Activated CD8-positive, alpha-beta T cell treated with anti-CD3 and anti-CD28 coated beads for 36 hours (primary cell): Measurements from ENCODE around the gene KLF7. TPM values are rescaled to one million over a fixed set of nuclear protein-coding genes. Genes with fewer than 3 reads are reported as not detected.
A peak's percentile ranks its signal among the peaks of the same experiment; 100 is the strongest.

ENCODE experiments used
- ATAC-seq: fragments of 200-7000 bp; cut with Tn5 transposase; one replicate; pipeline ENCODE4 v1.10.0; 2021; ENCODE audit warnings: mild to moderate bottlenecking, moderate library complexity
- CTCF ChIA-PET: fragments of 350-600 bp; sonication (Branson Sonifier 250); formaldehyde crosslinking; loops from one replicate; lab custom pipeline; 2021; ENCODE audit warnings: antibody characterized with exemption; lab: Charles Lee
- POLR2A ChIA-PET: fragments of 350-600 bp; sonication (Branson Sonifier 250); formaldehyde crosslinking; loops from one replicate; lab custom pipeline; 2021; ENCODE audit warnings: antibody characterized with exemption; lab: Charles Lee
- DNase-seq: peaks from one replicate; pipeline ENCODE4 v3.0.0-alpha.2; 2020
- H3K27ac Mint-ChIP-seq: one replicate; pipeline ENCODE4 v1.8.0; 2021; ENCODE audit warnings: mild to moderate bottlenecking, mixed read lengths
- H3K27me3 Mint-ChIP-seq: one replicate; pipeline ENCODE4 v1.8.0; 2021; ENCODE audit warnings: mixed read lengths
- H3K36me3 Mint-ChIP-seq: one replicate; pipeline ENCODE4 v1.8.0; 2021; ENCODE audit warnings: low read depth, mixed read lengths
- H3K4me1 Mint-ChIP-seq: one replicate; pipeline ENCODE4 v1.8.0; 2021; ENCODE audit warnings: low read depth, mixed read lengths
- H3K4me3 Mint-ChIP-seq: one replicate; pipeline ENCODE4 v1.8.0; 2021; ENCODE audit warnings: mild to moderate bottlenecking, moderate library complexity, mixed read lengths
- H3K9me3 Mint-ChIP-seq: one replicate; pipeline ENCODE4 v1.8.0; 2021; ENCODE audit warnings: mixed read lengths
- CTCF ChIP-seq: fragments of 200-600 bp; IDR thresholded peaks from one replicate; pipeline ENCODE4 v1.8.0; 2022; ENCODE audit warnings: antibody characterized with exemption, mild to moderate bottlenecking
- intact Hi-C: fragments of 100-400 bp; cut with micrococcal nuclease; formaldehyde crosslinking; loops from one replicate; pipeline ENCODE4 v1.10.0; 2022
- total RNA-seq, 2 experiments: library from RNA; stranded (reverse); gene quantifications; one replicate each; pipeline ENCODE4 v1.2.3, GENCODE V29; 2021

Gene KLF7
- total RNA-seq, 2 experiments from 2014 or later = 9.8 to 10.0 TPM

- Mint-ChIP-seq H3K27me3 (peaks cover 2% of the 10 kb centered on the region), H3K36me3 (no peaks in the 10 kb centered on the region), H3K4me1 (peaks cover 9% of the 10 kb centered on the region), H3K4me3 (no peak overlapping the region), H3K27ac (no peak overlapping the region), H3K9me3 (no peaks in the 10 kb centered on the region)
- intact Hi-C loops = no loop called here
- CTCF ChIA-PET = interaction anchor here (1.1 kb wide), 1 partner anchor 9 kb away, joined by 3 read pairs; the partner anchor contains the start of gene KLF7
- no peak for DNase-seq
- no peak for TF ChIP-seq CTCF
- POLR2A ChIA-PET = no interaction called here
- ATAC-seq = no peak
Measured at GRCh38 chr2:207173641-207174040, 7.9 kb upstream of the KLF7 start.

GRCh38 chr2:207167099-207167923 lies 1.6 kb upstream of the KLF7 start:
- no peak for ATAC-seq
- Mint-ChIP-seq H3K9me3 (no peaks in the 10 kb centered on the region), H3K4me3 (peak overlapping the region; percentile 85), H3K4me1 (peaks cover 27% of the 10 kb centered on the region), H3K36me3 (no peaks in the 10 kb centered on the region), H3K27me3 (peaks cover 4% of the 10 kb centered on the region), H3K27ac (peak overlapping the region; percentile 92)
- CTCF ChIA-PET = interaction anchor here (1.0 to 2.0 kb wide), 3 partner anchors 9 to 25 kb away, joined by 3 to 8 read pairs (median 3); no protein-coding TSS in a partner anchor
- intact Hi-C loops = no loop called here
- no peak for DNase-seq
- POLR2A ChIA-PET = interaction anchor here (0.6 to 4.9 kb wide), 11 partner anchors 11 to 363 kb away, joined by 3 to 25 read pairs (median 5); partner anchors contain the start of gene CREB1
- TF ChIP-seq CTCF = no peak

- DNase-seq (peak; percentile 66), ATAC-seq (peak; percentile 45)
- no peaks in the 10 kb centered on the region for H3K9me3 Mint-ChIP-seq
- H3K36me3 Mint-ChIP-seq = no peaks in the 10 kb centered on the region
- H3K27ac Mint-ChIP-seq = peak overlapping the region; percentile 92
- intact Hi-C loops = no loop called here
- no peak for TF ChIP-seq CTCF
- peaks cover 4% of the 10 kb centered on the region for H3K27me3 Mint-ChIP-seq
- ChIA-PET POLR2A (interaction anchor here (0.6 to 4.9 kb wide), 17 partner anchors 10 to 364 kb away, joined by 3 to 25 read pairs (median 4); partner anchors contain the start of gene CREB1), CTCF (interaction anchor here (1.0 to 2.6 kb wide), 5 partner anchors 10 to 366 kb away, joined by 3 to 9 read pairs (median 3); no protein-coding TSS in a partner anchor)
- H3K4me3 Mint-ChIP-seq = peak overlapping the region; percentile 85
- peaks cover 35% of the 10 kb centered on the region for H3K4me1 Mint-ChIP-seq
Measured at GRCh38 chr2:207166349-207167098, 776 bp upstream of the KLF7 start.

GRCh38 chr2:207166039-207166348 lies 246 bp upstream of the KLF7 start:
- POLR2A ChIA-PET = interaction anchor here (0.6 to 4.9 kb wide), 10 partner anchors 10 to 365 kb away, joined by 3 to 25 read pairs (median 6); partner anchors contain the start of gene CREB1
- Mint-ChIP-seq H3K4me1 (peaks cover 39% of the 10 kb centered on the region), H3K4me3 (peak overlapping the region; percentile 85), H3K36me3 (no peaks in the 10 kb centered on the region), H3K27ac (peak overlapping the region; percentile 92), H3K27me3 (peaks cover 4% of the 10 kb centered on the region), H3K9me3 (no peaks in the 10 kb centered on the region)
- peak; percentile 97 for DNase-seq
- intact Hi-C loops = no loop called here
- peak; percentile 94 for ATAC-seq
- no peak for TF ChIP-seq CTCF
- CTCF ChIA-PET = interaction anchor here (1.0 to 2.6 kb wide), 3 partner anchors 23 to 366 kb away, joined by 3 to 9 read pairs (median 8); no protein-coding TSS in a partner anchor
